Measurements from ENCODE around the gene ABHD2. TPM values are rescaled to one million over a fixed set of nuclear protein-coding genes. Genes with fewer than 3 reads are reported as not detected.
"Not testable (repeated sequence)": the region's sequence is repeated elsewhere in the genome, so short reads cannot be mapped to it uniquely, and the experiment has no call there.

Gene ABHD2
- total RNA-seq, 1 donor from 2014 or later: 50.5 TPM

DNA sequence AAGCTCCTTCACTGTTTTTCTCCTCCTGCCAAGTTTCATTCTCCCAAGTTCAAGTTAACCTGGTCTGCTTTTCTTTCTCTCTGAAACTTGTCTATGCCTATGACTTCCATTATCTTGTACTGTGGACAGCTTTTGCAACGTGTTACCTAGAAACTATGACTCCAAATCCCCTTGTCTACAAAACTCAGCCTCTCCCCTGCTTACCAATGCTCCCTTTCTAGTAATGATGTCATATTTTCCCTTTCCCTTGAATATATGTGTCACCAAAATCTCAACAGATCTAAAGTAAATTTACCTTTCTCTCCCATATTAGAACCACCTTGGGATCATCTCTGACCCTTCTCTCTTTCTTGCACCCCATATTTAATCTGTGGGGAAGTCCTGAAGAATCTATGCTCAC is 10.5 kb upstream of the ABHD2 start:
- H3K36me3 Mint-ChIP-seq (ENCODE audit: low read depth): peaks cover 2% of the 10 kb centered on the region
- H3K4me1 Mint-ChIP-seq (ENCODE audit: low read depth): no peaks in the 10 kb centered on the region
- H3K9me3 Mint-ChIP-seq (ENCODE audit: low read depth): peaks cover 5% of the 10 kb centered on the region
- no peak overlapping the region for H3K27ac Mint-ChIP-seq (ENCODE audit: unreplicated experiment)
- H3K27me3 Mint-ChIP-seq (ENCODE audit: low read depth): no peaks in the 10 kb centered on the region
- TF ChIP-seq, protein P1, sequence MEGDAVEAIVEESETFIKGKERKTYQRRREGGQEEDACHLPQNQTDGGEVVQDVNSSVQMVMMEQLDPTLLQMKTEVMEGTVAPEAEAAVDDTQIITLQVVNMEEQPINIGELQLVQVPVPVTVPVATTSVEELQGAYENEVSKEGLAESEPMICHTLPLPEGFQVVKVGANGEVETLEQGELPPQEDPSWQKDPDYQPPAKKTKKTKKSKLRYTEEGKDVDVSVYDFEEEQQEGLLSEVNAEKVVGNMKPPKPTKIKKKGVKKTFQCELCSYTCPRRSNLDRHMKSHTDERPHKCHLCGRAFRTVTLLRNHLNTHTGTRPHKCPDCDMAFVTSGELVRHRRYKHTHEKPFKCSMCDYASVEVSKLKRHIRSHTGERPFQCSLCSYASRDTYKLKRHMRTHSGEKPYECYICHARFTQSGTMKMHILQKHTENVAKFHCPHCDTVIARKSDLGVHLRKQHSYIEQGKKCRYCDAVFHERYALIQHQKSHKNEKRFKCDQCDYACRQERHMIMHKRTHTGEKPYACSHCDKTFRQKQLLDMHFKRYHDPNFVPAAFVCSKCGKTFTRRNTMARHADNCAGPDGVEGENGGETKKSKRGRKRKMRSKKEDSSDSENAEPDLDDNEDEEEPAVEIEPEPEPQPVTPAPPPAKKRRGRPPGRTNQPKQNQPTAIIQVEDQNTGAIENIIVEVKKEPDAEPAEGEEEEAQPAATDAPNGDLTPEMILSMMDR (IDR thresholded peaks at IDR 0.05): no peak
- no peak for DNase-seq (ENCODE audit: low spot score)
- H3K4me3 Mint-ChIP-seq (ENCODE audit: unreplicated experiment): no peak overlapping the region

DNA sequence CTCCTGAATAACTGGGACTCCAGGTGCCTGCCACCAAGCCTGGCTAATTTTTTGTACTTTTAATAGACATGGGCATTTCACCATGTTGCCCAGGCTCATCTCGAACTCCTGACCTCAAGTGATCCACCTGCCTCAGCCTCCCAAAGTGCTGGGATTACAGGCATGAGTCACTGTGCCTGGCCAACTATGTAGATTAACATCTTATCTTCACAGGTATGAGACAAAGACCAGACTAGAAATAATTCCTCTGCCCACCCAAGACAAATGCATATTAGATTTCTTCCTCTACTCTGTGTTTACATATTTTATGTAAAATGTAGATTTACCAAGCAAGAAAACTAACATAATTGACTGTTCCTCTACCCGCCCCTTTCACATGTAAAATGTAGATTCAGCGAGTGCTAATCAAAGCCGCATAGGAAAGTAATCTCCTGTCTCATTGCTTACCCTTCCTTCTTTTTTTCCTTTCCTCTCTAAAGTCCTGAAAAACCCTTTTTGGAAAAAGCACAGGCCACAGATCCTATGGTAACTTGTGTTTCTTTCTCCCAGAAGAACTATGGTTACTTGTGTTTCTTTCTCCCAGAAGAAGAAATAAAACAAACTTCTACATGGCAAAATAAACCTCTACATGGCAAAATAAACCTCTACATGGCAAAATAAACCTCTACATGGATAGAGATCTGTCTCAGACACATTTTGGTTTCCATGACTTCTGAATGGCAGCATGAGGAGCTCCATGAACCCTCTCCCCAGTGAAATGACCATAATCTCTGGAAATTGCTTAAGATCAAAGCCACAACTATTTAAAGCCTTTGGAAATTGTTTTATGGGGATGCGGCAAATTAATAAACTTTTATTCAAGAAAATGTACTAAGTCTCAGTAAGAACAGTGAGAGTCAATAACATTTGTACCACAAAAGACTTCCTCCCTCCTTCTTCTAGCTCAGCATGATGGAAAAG is 9.1 kb upstream of the ABHD2 start:
- peaks cover 5% of the 10 kb centered on the region for H3K9me3 Mint-ChIP-seq (ENCODE audit: low read depth)
- H3K4me1 Mint-ChIP-seq (ENCODE audit: low read depth): no peaks in the 10 kb centered on the region
- H3K27me3 Mint-ChIP-seq (ENCODE audit: low read depth): no peaks in the 10 kb centered on the region
- no peak overlapping the region for H3K4me3 Mint-ChIP-seq (ENCODE audit: unreplicated experiment)
- H3K27ac Mint-ChIP-seq (ENCODE audit: unreplicated experiment): no peak overlapping the region
- H3K36me3 Mint-ChIP-seq (ENCODE audit: low read depth): peaks cover 2% of the 10 kb centered on the region
- DNase-seq (ENCODE audit: low spot score): no peak
- TF ChIP-seq, protein P1 (IDR thresholded peaks at IDR 0.05): no peak

DNA sequence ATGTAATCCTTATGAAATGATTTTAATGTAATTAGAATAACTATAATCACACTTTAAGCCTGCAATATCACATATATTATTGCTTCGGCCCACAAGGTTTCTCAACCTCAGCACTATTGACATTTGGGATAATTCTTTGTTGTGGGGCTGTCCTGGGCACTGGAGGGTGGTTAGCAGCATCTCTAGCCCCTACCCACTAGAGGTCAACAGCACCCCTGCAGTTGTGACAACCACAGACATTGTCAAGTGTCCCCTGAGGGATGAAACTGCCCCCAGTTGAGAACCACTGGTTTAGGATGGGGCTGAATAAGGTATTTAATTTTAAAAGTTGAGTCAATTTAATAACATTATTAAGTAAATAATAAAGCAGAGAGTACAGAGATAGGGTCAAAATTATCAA is 6.4 kb upstream of the ABHD2 start:
- H3K4me1 Mint-ChIP-seq (ENCODE audit: low read depth): no peaks in the 10 kb centered on the region
- no peak overlapping the region for H3K27ac Mint-ChIP-seq (ENCODE audit: unreplicated experiment)
- TF ChIP-seq, protein P1 (IDR thresholded peaks at IDR 0.05): no peak
- H3K4me3 Mint-ChIP-seq (ENCODE audit: unreplicated experiment): no peak overlapping the region
- no peak for DNase-seq (ENCODE audit: low spot score)
- H3K36me3 Mint-ChIP-seq (ENCODE audit: low read depth): peaks cover 2% of the 10 kb centered on the region
- peaks cover 5% of the 10 kb centered on the region for H3K9me3 Mint-ChIP-seq (ENCODE audit: low read depth)
- no peaks in the 10 kb centered on the region for H3K27me3 Mint-ChIP-seq (ENCODE audit: low read depth)

DNA sequence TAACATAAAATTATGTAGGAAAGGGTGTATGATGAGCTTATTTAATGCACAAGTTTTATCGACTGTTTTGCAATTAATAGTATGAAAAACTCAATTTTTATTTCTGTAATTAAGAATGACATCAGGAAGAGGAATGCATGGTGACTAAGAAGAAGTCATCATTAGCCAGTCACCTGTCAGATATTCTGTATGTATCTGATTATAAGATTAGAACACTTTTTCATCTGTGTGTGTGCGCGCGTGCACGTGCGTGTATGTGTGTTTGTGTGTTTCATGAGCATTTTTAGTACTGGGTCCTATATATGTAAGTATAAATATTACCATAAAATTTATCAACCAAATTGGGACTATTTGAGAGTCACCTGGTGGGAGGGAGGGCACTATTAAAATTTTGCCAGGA is 5.0 kb upstream of the ABHD2 start:
- Mint-ChIP-seq H3K9me3 (ENCODE audit: low read depth) (peaks cover 5% of the 10 kb centered on the region), H3K27me3 (ENCODE audit: low read depth) (no peaks in the 10 kb centered on the region), H3K4me3 (ENCODE audit: unreplicated experiment) (no peak overlapping the region), H3K36me3 (ENCODE audit: low read depth) (peaks cover 2% of the 10 kb centered on the region), H3K4me1 (ENCODE audit: low read depth) (no peaks in the 10 kb centered on the region), H3K27ac (ENCODE audit: unreplicated experiment) (no peak overlapping the region)
- TF ChIP-seq, protein P1 (IDR thresholded peaks at IDR 0.05): no peak
- no peak for DNase-seq (ENCODE audit: low spot score)

DNA sequence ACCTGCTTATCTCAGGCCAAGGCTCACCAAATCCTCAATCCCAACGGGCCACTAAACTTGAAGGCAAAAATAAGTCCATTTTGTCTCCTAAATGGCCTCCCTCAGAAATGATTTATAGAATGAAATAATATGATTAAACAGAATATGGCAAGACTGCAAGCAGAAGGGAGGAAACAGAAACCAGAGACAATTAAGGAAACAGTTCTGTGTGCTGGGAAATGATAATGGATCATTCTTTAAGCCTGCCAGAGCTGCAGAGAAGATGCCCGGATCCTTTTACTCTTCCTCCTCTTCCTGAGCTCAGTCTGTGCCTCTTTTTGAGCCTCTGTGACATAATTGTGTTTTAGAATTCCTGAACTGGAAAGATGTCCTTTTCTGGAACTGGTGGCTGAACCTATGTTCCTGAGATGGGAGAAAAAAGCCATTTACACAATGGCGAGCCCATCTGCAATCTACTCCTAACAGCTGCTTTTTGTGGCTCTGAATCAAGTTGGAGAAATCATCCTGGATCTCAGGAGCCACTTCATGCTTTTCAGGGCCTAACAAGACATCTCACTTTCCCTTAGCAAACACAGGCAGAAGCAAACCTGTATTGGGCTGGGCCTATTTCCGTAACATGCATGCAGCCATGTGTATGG is 2.8 kb upstream of the ABHD2 start:
- no peaks in the 10 kb centered on the region for H3K9me3 Mint-ChIP-seq (ENCODE audit: low read depth)
- no peaks in the 10 kb centered on the region for H3K27me3 Mint-ChIP-seq (ENCODE audit: low read depth)
- no peak overlapping the region for H3K27ac Mint-ChIP-seq (ENCODE audit: unreplicated experiment)
- no peaks in the 10 kb centered on the region for H3K36me3 Mint-ChIP-seq (ENCODE audit: low read depth)
- no peak overlapping the region for H3K4me3 Mint-ChIP-seq (ENCODE audit: unreplicated experiment)
- TF ChIP-seq, protein P1 (IDR thresholded peaks at IDR 0.05): no peak
- no peak for DNase-seq (ENCODE audit: low spot score)
- H3K4me1 Mint-ChIP-seq (ENCODE audit: low read depth): peaks cover 13% of the 10 kb centered on the region

DNA sequence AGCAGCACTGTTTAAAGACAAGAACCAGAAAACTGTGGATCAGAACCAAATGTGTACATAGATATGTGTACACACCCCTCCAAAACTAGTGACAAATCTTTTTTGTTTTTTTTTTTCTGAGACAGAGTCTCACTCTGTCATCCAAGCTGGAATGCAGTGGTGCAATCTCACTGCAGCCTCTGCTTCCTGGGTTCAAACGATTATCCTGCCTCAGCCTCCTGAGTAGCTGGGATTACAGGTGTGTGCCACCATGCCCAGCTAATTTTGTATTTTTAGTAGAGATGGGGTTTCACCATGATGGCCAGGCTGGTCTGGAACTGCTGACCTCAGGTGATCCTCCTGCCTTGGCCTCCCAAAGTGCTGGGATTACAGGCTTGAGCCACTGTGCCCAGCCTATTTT is 2.3 kb upstream of the ABHD2 start:
- peaks cover 19% of the 10 kb centered on the region for H3K4me1 Mint-ChIP-seq (ENCODE audit: low read depth)
- not testable (repeated sequence) for H3K4me3 Mint-ChIP-seq (ENCODE audit: unreplicated experiment); H3K27me3 Mint-ChIP-seq (ENCODE audit: low read depth); H3K9me3 Mint-ChIP-seq (ENCODE audit: low read depth); DNase-seq (ENCODE audit: low spot score); H3K36me3 Mint-ChIP-seq (ENCODE audit: low read depth); H3K27ac Mint-ChIP-seq (ENCODE audit: unreplicated experiment)

DNA sequence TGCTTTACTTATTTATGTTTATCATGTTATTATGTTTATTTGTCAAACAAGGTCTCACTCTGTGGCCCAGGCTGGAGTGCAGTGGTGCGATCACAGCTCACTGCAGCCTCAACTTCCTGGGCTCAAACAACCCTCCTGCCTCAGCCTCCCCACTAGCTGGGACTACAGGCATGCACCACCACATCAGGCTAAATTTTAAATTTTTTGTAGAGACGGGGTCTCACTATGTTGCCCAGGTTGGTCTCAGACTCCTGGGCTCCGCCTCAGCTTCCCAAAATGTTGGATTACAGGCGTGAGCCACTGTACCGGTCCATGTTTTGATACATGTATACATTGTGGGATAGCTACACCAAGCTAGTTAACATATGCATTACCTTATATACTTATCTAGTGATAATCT is 1.9 kb upstream of the ABHD2 start:
- not testable (repeated sequence) for H3K27me3 Mint-ChIP-seq (ENCODE audit: low read depth); DNase-seq (ENCODE audit: low spot score); H3K4me3 Mint-ChIP-seq (ENCODE audit: unreplicated experiment); H3K36me3 Mint-ChIP-seq (ENCODE audit: low read depth); H3K9me3 Mint-ChIP-seq (ENCODE audit: low read depth); H3K27ac Mint-ChIP-seq (ENCODE audit: unreplicated experiment)
- peaks cover 23% of the 10 kb centered on the region for H3K4me1 Mint-ChIP-seq (ENCODE audit: low read depth)

Measured in chondrocyte (in vitro differentiated cells).